Upper lobe of left lung (tissue), 4 donors: ENCODE results near the gene CNN2.

Source experiments
- CTCF ChIP-seq, 6 experiments: fragments of 450-650 bp in 4 of 6; fragments of 200-600 bp in 2 of 6; sonication (generic) in 2 of 6; IDR thresholded peaks; one replicate each; pipeline ENCODE4 v1.5.1; 2016 to 2019; ENCODE audit warnings: antibody characterized with exemption in 6 of 6
- POLR2A ChIP-seq, 4 donors: fragments of 450-650 bp; IDR thresholded peaks; one replicate each; pipeline ENCODE4 v1.5.1; 2016 to 2017; ENCODE audit warnings: antibody characterized with exemption in 4 of 4, mild to moderate bottlenecking in 2 of 4
- POLR2AphosphoS5 ChIP-seq, 2 donors: sonication (generic); formaldehyde crosslinking; IDR thresholded peaks; one replicate each; pipeline ENCODE4 v1.5.1; 2017; ENCODE audit warnings: antibody characterized with exemption in 2 of 2

GRCh38 chr19:1050989-1051788, 24.8 kb downstream of the CNN2 start:
- TF ChIP-seq CTCF (IDR thresholded peaks at IDR 0.05) (no peak), POLR2AphosphoS5 (IDR thresholded peaks at IDR 0.05) (no peak), POLR2A (IDR thresholded peaks at IDR 0.05) (no peak)
